Psoas muscle (tissue), 8 donors: Measurements from ENCODE around the gene ATP10B. TPM values are rescaled to one million over a fixed set of nuclear protein-coding genes. Genes with fewer than 3 reads are reported as not detected.

ENCODE experiments used
- ATAC-seq, 4 donors: fragments of 200-7000 bp; cut with Tn5 transposase; one replicate each; pipeline ENCODE4 v1.9.1; 2020; ENCODE audit warnings: moderate library complexity in 3 of 4, mild to moderate bottlenecking in 2 of 4
- DNase-seq, 2 donors: peaks; one replicate each; pipeline ENCODE4 v3.0.0-alpha.2; 2020
- H3K27ac ChIP-seq: fragments of 200-600 bp; one replicate; pipeline ENCODE4 v1.8.0; 2022
- H3K27me3 ChIP-seq, 3 donors: fragments of 200-600 bp in 1 of 3; one replicate each; pipeline versions ENCODE4 v1.6.1 to v1.8.0; 2013 to 2022; ENCODE audit warnings: low read length in 2 of 3, mild to moderate bottlenecking in 2 of 3, moderate library complexity in 1 of 3; ENCODE audit not compliant: insufficient read depth in 3 of 3
- H3K36me3 ChIP-seq, 2 donors: fragments of 200-600 bp in 1 of 2; one replicate each; pipeline versions ENCODE4 v1.6.1 to v1.8.0; 2013 to 2022; ENCODE audit warnings: low read depth in 1 of 2, mild to moderate bottlenecking in 1 of 2, moderate library complexity in 1 of 2; ENCODE audit not compliant: insufficient read depth in 1 of 2
- H3K4me1 ChIP-seq: fragments of 200-600 bp; one replicate; pipeline ENCODE4 v1.8.0; 2022
- H3K4me3 ChIP-seq: fragments of 200-600 bp; one replicate; pipeline ENCODE4 v1.8.0; 2022; ENCODE audit warnings: mild to moderate bottlenecking
- H3K9me3 ChIP-seq: fragments of 200-600 bp; one replicate; pipeline ENCODE4 v1.8.0; 2022
- CTCF ChIP-seq: fragments of 200-600 bp; IDR thresholded peaks from one replicate; pipeline ENCODE4 v1.8.0; 2022; ENCODE audit warnings: antibody characterized with exemption
- WGBS, 3 donors: extraction: QIAGEN DNeasy Blood & Tissue Kit; methylation state at CpG; one replicate each; pipeline versions ENCODE4 v1.1.6 to v1.1.7; 2013; 5-methylcytosine and 5-hydroxymethylcytosine counted together
- intact Hi-C, 2 donors: fragments of 100-400 bp; cut with DNase I; formaldehyde crosslinking; loops; one replicate each; pipeline versions ENCODE4 v1.11.0 to v1.14.2; 2022
- polyA plus RNA-seq, 3 donors: library from polyadenylated mRNA; stranded (reverse); fragments of 200-250 nt; gene quantifications; one replicate each; pipeline ENCODE4 v1.2.3, GENCODE V29; 2013
- total RNA-seq, 4 donors: library from RNA; stranded (reverse); fragmentation: NEBNext Ultra II Directional in 2 of 4; extraction: Animal tissue kit (Norgen Biotek cat#: 25700) in 2 of 4; gene quantifications; one replicate each; pipeline versions ENCODE4 v1.2.1 to v1.2.4, GENCODE V29; 2021 to 2023
- donor health status: healthy with polysubstance abuse.
- donor health status: DM: no; HTN: no; CAD: no; lungs with moderate emphysema.
- donor health status: Bipolar disorder and iron deficiency.
- donor health status: healthy.
- donor health status: DM: yes; HTN: yes; CAD: no.
- donor health status: DM: no; HTN: no; CAD: no.
- donor health status: DM: no; HTN: no; CAD: no.
- donor health status: DM: yes; HTN: yes; CAD: no.

The ATP10B gene
- total and polyA plus RNA-seq, 7 donors: 0.01 to 0.04 TPM; not detected in 5

GRCh38 chr5:160629003-160629402 is 223.0 kb downstream of the ATP10B start:
- 63 to 73% (median 66%) methylated on average over 2 of the region's 2 CpGs for WGBS, 3 donors

DNA sequence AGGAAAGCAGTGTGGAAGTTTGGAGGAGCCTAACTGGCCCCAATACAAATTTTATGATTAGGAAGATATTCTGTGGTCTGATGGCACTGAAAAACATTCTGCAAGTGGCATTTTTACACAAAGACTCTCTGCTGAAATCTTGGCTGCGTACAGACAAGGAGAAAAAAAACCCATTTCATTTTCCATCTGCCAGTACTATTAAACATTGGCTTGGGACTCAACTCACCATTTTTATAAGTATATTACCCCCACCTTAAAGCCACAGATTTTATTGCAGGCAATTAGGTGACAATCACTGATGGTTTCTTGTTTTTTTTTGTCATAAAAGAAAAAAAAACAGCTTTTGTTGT is 223.4 kb downstream of the ATP10B start:
- intact Hi-C loops: no loop called here
- Histone ChIP-seq H3K9me3 (no peaks in the 10 kb centered on the region), H3K4me3 (no peak overlapping the region), H3K27me3 (no peaks in the 10 kb centered on the region), H3K4me1 (no peaks in the 10 kb centered on the region), H3K27ac (no peak overlapping the region), H3K36me3 (no peaks in the 10 kb centered on the region)
- ATAC-seq (no peak), DNase-seq (no peak)
- no peak for TF ChIP-seq CTCF
- 69 to 88% (median 70%) methylated on average over 1 of the region's 1 CpG for WGBS, 3 donors

More at GRCh38 chr5:160629003-160629402, 223.0 kb downstream of the ATP10B start:
- DNase-seq: no peak
- no peak overlapping the region for H3K4me3 ChIP-seq
- no peaks in the 10 kb centered on the region for H3K36me3 ChIP-seq
- intact Hi-C loops: no loop called here
- TF ChIP-seq CTCF: no peak
- no peak for ATAC-seq
- no peak overlapping the region for H3K27ac ChIP-seq
- H3K4me1 ChIP-seq: no peaks in the 10 kb centered on the region
- H3K27me3 ChIP-seq: no peaks in the 10 kb centered on the region
- H3K9me3 ChIP-seq: no peaks in the 10 kb centered on the region

DNA sequence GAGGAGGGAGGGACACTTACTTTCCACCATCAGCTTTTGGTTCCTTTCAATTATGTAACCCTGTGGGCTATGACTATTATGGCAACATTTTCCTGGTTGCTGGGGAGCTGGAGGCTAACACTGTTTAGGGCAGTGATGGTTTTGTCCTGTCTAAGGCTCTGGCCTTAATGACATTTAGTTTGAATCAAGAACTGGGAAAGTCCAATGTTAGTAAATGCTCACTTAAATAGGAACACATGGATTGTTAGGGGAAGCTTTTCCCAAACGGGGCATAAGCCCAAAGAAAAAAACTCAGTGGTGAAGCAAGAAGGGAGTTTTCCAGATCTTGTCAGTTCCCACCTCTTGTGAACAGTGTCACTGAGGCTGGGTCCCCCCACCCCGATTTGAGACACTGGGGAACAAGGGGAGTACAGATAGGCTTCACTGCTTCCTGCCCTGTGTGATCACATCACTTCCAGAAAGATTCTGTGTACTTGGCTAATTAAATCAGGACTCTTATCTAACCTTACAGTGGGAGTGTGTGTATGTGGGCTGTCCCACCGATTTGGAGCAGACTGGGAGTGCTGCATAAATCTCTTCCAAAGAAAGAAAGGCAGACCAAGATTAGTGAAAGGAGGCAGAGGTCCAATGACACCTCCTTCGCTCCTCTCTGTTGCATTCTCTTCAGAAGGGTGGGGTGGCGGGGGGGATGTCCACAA is 223.9 kb downstream of the ATP10B start:
- H3K4me3 ChIP-seq: no peak overlapping the region
- H3K36me3 ChIP-seq: no peaks in the 10 kb centered on the region
- H3K9me3 ChIP-seq: no peaks in the 10 kb centered on the region
- WGBS, 3 donors: 45 to 59% (median 46%) methylated on average over 5 of the region's 5 CpGs
- H3K27ac ChIP-seq: no peak overlapping the region
- intact Hi-C loops: no loop called here
- no peaks in the 10 kb centered on the region for H3K27me3 ChIP-seq
- no peak for DNase-seq
- TF ChIP-seq CTCF: no peak
- ATAC-seq: no peak
- H3K4me1 ChIP-seq: no peaks in the 10 kb centered on the region

DNA sequence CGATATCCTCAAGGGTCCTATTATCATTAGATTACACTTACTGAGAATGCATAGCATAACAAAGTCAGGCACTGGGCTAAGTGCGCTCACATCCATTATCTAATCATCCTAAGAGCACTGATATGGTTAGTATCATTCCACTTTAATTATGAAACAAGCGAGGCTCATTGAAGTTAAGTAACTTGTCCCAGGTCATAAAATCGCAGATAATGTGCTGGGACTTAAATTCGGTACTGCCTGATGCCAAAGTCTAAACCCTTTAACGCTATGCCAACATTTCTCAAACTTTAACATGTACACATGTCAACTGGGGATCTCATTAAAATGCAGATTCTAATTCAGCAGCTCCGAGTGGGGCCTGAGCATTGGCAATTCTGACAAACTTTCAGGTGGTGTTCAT is 225.7 kb downstream of the ATP10B start:
- WGBS, 3 donors: 73 to 79% (median 77%) methylated on average over 7 of the region's 7 CpGs
- ATAC-seq (no peak), DNase-seq (no peak)
- H3K27ac ChIP-seq: no peak overlapping the region
- H3K4me1 ChIP-seq: no peaks in the 10 kb centered on the region
- intact Hi-C loops: no loop called here
- peaks cover 0 to 4% (median 0%) of the 10 kb centered on the region in 3 donors for H3K27me3 ChIP-seq
- no peaks in the 10 kb centered on the region for H3K9me3 ChIP-seq
- no peaks in the 10 kb centered on the region for H3K36me3 ChIP-seq
- TF ChIP-seq CTCF: no peak
- H3K4me3 ChIP-seq: no peak overlapping the region

DNA sequence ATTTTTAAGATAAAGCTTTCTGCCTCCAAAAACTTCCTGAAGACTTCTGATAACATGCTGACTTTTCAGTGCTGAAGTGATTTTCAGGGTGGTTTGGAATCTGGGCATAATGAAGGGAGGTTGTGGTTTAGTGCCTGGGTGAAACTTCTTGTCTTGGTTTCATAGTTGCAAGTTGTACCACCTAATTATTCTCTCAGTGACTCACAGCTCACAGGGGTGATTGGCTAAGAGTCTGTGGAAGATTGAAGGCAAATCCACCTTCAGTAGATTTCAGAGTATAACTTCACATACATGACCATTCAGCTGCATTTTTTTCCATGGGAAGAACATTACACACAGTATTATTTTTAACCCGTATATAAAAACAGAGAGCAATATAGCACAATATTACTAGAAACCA is 230.5 kb downstream of the ATP10B start:
- Histone ChIP-seq H3K4me1 (no peaks in the 10 kb centered on the region), H3K4me3 (no peak overlapping the region), H3K9me3 (no peaks in the 10 kb centered on the region), H3K27ac (no peak overlapping the region), H3K27me3 (peaks cover 0 to 4% (median 0%) of the 10 kb centered on the region in 3 donors), H3K36me3 (no peaks in the 10 kb centered on the region)
- no peak for DNase-seq
- TF ChIP-seq CTCF: no peak
- ATAC-seq: no peak
- WGBS, 3 donors: 83 to 91% (median 88%) methylated on average over 1 of the region's 1 CpG
- intact Hi-C loops: no loop called here
